HEK293T (cell line): Measurements from ENCODE around the gene OTUD3.

Experiments
- ARNT ChIP-seq: fragments of 450-650 bp; IDR thresholded peaks from 2 replicates; pipeline ENCODE4 v1.6.1; 2017; ENCODE audit warnings: mild to moderate bottlenecking
- BHLHE40 ChIP-seq: fragments of 450-650 bp; IDR thresholded peaks from 2 replicates; pipeline ENCODE4 v1.6.1; 2016; ENCODE audit warnings: mild to moderate bottlenecking, moderate library complexity, borderline replicate concordance
- CTBP1 ChIP-seq: fragments of 450-650 bp; IDR thresholded peaks from 2 replicates; pipeline ENCODE4 v1.6.1; 2016; ENCODE audit warnings: borderline replicate concordance
- ELF4 ChIP-seq: fragments of 450-650 bp; IDR thresholded peaks from 2 replicates; pipeline ENCODE4 v1.6.1; 2017; ENCODE audit warnings: antibody characterized with exemption
- FOXA1 ChIP-seq: fragments of 450-650 bp; IDR thresholded peaks from 2 replicates; pipeline ENCODE4 v1.6.1; 2016; ENCODE audit warnings: mild to moderate bottlenecking
- FOXK2 ChIP-seq: fragments of 450-650 bp; IDR thresholded peaks from 2 replicates; pipeline ENCODE4 v1.6.1; 2016; ENCODE audit warnings: mild to moderate bottlenecking
- FOXM1 ChIP-seq: fragments of 450-650 bp; IDR thresholded peaks from 2 replicates; pipeline ENCODE4 v1.6.1; 2017; ENCODE audit warnings: mild to moderate bottlenecking, borderline replicate concordance
- HDGF ChIP-seq: fragments of 450-650 bp; IDR thresholded peaks from 2 replicates; pipeline ENCODE4 v1.6.1; 2017; ENCODE audit warnings: antibody characterized with exemption, borderline replicate concordance
- L3MBTL2 ChIP-seq: fragments of 450-650 bp; conservative IDR thresholded peaks from 2 replicates; pipeline ENCODE4 v1.6.1; 2016; ENCODE audit warnings: mild to moderate bottlenecking
- SP1 ChIP-seq: fragments of 450-650 bp; IDR thresholded peaks from 2 replicates; pipeline ENCODE4 v1.6.1; 2017
- SUZ12 ChIP-seq: fragments of 450-650 bp; IDR thresholded peaks from 2 replicates; pipeline ENCODE4 v1.6.1; 2016; ENCODE audit warnings: mild to moderate bottlenecking
- TARDBP ChIP-seq: fragments of 450-650 bp; IDR thresholded peaks from 2 replicates; pipeline ENCODE4 v1.6.1; 2016
- ZNF384 ChIP-seq: fragments of 450-650 bp; IDR thresholded peaks from 2 replicates; pipeline ENCODE4 v1.6.1; 2016

DNA sequence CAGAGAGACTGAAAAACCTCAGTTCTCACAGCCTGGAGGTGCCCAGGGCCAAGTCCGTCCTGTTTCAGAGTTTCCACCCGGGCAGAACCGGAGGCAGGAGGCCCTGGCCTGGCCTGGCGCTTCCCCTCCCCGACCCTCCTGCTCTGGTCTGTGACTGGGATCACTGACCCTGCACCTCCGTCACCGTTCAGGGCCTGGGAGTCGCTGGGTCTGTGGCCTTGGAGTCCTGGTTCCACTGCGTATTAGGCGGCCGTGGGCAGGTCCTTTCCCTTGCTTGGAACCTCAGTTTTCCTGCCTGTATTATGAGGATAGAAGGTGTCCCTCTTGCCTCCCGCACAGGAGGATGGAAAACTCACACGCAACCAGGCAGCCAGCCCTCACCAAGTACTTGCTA, 41.8 kb downstream of the OTUD3 start:
- TF ChIP-seq TARDBP: no peak
- TF ChIP-seq ARNT: no peak
- no peak for TF ChIP-seq HDGF
- TF ChIP-seq SP1: no peak
- TF ChIP-seq FOXM1: no peak
- no peak for TF ChIP-seq ZNF384
- no peak for TF ChIP-seq BHLHE40
- no peak for TF ChIP-seq FOXK2
- no peak for TF ChIP-seq FOXA1
- TF ChIP-seq SUZ12: no peak
- TF ChIP-seq L3MBTL2: no peak
- no peak for TF ChIP-seq CTBP1
- no peak for TF ChIP-seq ELF4
